HG02610 (cell line): ENCODE measurements around the gene TIMM22.
"Not testable (repeated sequence)": the region's sequence is repeated elsewhere in the genome, so short reads cannot be mapped to it uniquely, and the experiment has no call there.

Source experiments
- ATAC-seq: cut with Tn5 transposase; IDR thresholded peaks from one replicate; pipeline ENCODE4 v1.9.1; 2021; ENCODE audit warnings: mild to moderate bottlenecking, moderate library complexity; ENCODE audit not compliant: unreplicated experiment

The TIMM22 gene

GRCh38 chr17:1037238-1037879, 40.4 kb downstream of the TIMM22 start:
- ATAC-seq = no peak

DNA sequence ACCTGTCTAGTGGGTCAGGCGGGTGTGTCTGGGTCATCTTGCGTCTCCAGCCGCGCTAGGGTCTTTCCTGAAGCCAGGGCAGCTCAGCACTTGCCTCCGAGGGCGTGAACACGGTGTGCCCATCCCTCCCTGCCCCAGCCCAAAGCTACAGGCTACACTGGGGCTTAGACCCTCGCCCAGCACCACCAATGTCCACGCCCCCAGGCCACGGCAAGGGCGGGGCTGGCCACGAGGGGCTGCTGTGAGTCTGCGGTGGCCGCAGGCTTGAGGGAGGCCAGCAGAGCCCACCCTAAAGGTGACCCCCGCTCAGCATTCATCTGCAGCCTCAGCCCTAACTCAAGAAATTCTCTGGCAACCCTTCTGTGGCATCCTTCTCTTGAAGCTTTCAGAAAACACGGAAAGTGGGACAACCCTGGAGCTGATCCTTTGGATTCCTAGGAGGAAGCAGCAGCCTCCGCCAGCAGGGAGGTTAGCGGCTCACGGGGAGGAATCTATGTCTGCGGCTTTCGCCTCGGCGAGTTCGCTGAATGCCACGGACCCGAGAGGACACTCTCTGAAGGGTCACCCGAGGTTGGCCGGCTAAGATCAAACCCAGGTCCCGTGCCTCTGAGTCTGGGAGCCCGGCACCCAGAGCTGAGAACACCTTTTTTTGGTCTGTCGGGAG, 41.7 kb downstream of the TIMM22 start:
- no peak for ATAC-seq

- no peak for ATAC-seq
Observed at GRCh38 chr17:1039123-1039507, 42.2 kb downstream of the TIMM22 start.

GRCh38 chr17:1039511-1040215, 42.7 kb downstream of the TIMM22 start:
- no peak for ATAC-seq

DNA sequence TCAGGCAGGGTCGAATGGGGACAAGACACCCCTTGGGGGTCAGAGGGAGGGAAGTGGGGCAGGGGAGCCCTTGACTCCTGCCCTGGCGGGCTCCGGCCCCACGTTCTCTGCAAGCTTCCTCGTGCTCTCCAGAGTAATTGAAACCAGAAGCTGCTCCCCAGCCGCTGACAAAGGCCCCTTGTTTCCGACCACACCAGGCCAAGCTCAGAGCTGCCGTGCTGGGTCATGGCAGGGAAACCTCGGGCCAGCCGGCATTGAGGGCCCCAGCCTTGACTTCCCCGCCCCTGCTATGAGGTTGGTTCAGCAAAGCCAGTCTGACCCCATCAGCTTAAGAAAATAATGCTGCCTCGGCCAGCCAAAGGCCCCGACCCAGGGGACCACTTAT, 43.3 kb downstream of the TIMM22 start:
- ATAC-seq = no peak

DNA sequence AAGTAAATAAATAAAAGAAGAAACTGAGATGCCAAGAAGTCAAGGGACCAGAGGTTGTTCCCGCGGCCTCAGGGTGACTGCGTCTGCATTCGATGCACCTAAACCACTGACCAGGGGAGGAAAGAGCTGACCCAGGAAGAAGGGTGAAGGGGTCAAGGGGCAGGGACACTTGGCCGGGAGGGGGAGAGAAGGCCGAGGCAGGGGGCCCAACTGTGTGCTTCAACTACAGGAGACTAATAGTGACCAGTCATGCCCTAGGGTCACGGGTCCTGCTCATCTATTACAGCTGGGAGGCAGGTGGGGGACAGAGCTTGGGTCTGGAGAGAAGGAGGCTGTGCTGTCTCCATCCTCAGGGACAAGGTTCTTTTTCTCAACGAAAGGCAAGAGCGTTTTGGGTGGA, 44.8 kb downstream of the TIMM22 start:
- no peak for ATAC-seq

GRCh38 chr17:1042486-1042885, 45.6 kb downstream of the TIMM22 start:
- no peak for ATAC-seq

DNA sequence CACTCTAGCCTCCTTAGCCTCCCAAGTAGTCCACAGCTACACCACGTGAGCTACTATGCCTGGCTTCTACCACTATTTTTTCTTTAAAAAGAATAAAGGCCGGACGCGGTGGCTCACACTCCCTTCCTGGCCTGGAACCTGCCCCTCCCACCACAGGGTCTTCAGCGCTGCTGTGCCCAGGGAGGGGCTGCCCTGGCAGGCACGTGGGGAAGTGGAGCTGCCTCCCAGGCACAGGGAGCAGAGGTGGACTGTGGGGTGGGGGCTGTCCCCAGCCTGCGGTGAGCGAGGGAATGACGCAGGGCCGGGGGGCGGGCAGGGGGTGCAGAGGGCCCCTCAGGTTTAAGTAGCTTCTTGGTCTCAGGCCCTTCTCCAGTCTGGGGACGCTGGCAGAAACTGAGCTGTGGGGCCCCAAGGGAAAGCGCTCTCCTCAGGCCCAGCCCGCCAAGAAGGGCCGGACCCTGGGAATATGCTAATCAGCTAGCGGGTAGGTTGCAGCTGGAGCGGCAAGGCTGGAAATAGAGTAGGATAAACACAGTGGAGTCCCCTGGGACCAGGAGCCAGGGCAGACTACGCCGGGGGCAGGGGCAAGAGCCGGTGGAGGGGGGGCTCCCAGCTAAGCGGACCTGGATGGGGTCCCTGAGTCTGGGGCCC, 46.8 kb downstream of the TIMM22 start:
- ATAC-seq = no peak

DNA sequence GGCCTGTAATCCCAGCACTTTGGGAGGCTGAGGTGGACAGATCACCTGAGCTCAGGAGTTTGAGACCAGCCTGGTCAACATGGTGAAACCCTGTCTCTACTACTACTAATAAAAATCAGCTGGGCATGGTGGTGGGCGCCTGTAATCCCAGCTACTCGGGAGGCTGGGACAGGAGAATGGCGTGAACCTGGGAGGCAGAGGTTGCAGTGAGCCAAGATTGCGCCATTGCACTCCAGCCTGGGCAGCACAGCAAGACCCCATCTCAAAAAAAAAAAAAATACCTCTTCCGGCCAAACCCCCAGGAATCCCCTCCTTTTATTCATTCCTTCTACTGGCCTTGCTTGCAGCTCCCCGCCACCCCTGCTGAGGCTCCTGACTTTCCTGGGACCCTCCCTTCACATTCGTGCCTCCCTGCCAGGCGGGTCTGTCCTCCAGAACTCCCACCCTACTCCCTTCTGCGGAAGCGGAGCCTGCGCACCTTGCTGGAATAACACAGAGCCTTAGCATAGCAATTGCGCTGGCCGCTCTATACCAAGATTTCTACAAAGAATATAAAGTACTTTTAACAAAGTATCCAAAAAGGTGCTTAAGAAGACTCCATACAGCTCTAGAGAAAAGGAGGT, 47.6 kb downstream of the TIMM22 start:
- ATAC-seq = not testable (repeated sequence)

GRCh38 chr17:1045456-1045855, 48.5 kb downstream of the TIMM22 start:
- no peak for ATAC-seq

DNA sequence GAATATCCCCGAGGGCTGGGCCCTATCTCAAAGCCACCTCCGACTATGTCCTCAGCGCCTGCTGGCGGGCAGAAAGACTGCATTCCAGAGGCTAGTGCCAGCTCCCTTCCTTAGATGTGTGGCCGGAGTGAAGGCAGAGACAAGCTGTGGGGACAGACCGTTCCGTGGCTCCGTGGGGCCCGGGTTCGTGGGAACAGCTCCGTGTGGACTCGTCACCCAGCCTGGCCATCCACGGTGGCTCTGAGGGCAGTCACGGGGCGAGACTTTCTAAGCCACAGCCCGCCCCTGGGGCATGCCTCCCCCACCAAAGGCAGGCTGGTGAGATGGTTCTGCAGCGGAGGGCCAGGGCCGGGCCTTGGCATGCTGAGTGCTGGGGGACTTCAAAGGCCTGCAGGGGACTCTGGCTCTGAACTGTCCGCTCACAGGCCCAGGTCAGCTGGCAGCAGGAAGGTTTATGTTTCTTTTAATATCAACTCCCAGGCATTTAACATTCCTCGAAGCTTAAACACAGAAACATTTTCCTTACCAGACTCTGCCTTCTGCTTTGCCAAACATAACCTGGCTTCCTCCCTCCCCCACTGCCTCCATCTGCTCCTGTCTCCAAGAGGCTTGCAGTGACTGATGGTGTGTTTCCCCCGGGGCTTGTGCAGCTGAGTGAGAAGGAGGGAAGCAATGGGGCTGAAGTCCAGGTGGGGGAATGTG, 50.4 kb downstream of the TIMM22 start:
- no peak for ATAC-seq

DNA sequence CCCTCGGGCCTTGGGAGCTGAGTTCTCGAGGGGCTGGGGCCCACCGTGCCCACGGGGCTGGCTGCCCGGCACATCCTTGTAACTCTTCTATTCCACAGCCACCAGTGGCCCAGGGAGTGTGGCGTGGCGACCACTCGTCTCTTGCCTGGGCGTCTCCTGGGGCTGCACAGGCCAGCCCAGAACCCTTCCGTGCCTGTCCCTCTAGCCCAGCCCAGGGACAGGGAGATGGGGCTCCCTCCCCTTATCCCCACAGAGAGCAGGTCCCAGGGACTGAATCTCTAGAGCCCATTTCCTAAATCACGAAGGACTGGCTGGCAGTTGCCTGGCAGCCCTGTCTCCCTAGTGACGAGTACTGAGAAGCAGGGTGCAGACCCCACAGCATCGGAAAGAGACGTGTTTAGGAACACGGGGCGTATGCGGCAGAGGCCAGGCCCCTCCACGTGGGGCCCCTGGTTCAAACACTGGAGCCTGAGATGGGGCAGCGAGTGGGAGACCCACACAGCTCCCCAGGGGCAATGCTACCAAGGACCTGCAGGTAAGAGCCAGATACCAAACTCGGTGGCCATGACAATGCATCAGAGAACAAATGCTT, 51.0 kb downstream of the TIMM22 start:
- ATAC-seq = no peak

GRCh38 chr17:1048516-1049115, 51.7 kb downstream of the TIMM22 start:
- ATAC-seq = not testable (repeated sequence)

DNA sequence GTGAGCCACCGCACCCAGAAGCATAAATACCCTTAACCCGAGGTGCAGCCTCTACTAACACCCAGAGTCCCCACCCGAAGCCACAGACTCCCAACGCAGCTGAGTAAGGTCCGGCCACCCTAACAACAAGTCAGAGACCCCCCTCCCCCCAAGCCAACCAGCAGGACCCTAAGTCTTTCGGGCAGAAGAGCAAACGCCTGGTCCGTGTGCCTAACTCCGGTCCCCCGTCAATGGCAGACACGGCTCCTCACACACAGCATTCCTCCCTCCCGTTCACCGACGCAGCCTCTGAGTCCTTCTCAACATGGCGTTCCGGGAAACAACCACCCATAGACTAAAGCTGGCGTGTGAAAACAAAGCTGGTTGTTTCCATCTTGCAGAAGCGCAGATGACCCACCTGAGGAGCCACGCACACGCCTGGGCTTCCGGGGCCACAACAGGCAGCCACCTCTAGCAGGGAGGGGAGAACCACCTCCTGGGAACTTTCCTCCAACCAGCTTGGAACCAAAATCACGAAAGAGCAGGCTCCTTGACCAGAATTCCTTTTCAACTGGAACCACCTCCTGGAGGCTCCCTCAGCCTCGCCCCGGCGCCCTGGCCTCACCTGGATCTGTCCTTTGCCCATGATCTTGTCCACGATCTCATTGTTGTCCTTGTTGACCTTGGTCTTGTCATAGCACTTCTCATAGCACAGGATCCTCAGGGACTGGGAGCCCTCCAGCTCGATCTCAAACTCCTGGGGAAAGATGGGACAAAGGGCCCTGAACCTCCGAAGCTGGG, 52.7 kb downstream of the TIMM22 start:
- no peak for ATAC-seq

DNA sequence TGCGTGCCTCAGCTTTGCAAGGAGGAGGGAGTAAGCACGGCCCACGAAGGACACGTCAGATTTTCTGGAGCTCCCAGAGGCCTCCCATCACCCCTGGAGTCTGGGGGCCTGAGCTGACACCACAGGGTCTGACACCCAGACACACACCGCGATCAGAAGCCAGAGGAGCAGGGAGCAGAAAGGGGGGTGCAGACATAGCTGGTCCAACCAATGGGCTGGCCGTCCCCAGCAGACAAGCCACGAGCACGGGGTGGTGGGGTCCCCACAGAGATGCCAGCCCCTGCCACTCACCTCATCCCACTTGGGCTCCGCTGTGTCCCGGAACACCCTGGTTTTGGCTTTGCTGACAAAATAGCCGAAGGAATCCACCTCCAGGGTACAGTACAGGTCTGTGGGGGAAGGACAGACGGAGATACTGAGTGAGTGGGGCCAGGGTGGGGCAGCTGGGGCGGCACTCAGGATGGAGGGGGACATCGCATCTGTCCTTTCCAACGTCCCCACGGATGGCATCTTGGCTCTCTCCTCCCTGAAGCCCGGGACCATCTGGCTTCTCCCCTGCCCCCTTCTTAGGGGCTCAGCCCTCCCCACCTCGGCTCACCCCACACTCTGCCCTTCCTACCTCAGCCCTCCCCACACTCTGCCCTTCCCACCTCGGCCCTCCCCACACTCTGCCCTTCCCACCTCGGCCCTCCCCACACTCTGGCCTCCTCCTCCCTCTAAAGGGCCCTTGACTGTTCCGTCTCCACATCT, 53.5 kb downstream of the TIMM22 start:
- ATAC-seq = no peak

GRCh38 chr17:1050996-1051925, 54.3 kb downstream of the TIMM22 start:
- ATAC-seq = no peak
